Stimulated activated CD8-positive, alpha-beta memory T cell treated with anti-CD3 and anti-CD28 coated beads, Interleukin-15, amount 100 ng/mL, for 4 hours (primary cell): ENCODE data around the gene NECTIN4.

Experiments
- DNase-seq, 2 donors: peaks; one replicate each; pipeline ENCODE4 v3.0.0-alpha.2; 2020; ENCODE audit warnings: low read depth in 2 of 2

NECTIN4 gene

GRCh38 chr1:161111527-161111926 is 22.2 kb upstream of the NECTIN4 start:
- no peak for DNase-seq

- no peak for DNase-seq
These were observed 21.8 kb upstream of the NECTIN4 start for GRCh38 chr1:161111117-161111516.

GRCh38 chr1:161106431-161106830 is 17.1 kb upstream of the NECTIN4 start:
- DNase-seq: no peak

- no peak for DNase-seq
These were observed 11.2 kb upstream of the NECTIN4 start for GRCh38 chr1:161100556-161100955.

DNA sequence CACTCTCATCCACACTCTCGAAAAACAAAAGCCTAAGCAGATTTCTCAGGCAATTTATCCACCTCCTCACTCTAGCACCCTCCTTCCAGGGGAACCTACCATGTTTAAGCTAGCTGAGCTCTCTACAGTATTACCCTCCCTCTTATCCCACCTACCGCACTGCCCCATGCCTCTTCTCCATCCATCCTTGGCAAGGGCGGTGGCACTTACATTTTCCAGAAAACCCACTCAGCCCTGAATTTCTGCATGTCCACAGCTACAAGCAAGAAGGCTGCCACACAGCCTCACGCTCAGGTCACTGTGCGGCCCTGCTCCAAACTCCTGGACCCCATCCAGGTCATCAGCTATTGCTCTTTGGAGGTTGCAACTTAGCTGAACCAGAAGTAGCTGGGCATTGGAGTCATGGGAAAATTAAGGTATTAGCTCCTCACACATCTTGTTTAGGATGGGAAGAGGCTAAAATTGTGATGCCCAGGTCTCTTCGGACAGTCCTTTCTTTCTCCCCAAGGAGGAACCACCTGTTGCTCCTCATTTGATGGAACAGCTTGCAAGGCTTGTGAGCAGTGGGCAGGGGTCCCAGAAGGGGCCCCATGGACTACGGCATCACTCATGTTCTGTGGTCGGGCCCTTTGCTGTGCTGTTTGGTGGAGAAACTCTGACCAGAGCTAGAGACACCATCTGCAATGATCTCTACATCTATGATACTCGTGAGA is 9.9 kb upstream of the NECTIN4 start:
- no peak for DNase-seq

DNA sequence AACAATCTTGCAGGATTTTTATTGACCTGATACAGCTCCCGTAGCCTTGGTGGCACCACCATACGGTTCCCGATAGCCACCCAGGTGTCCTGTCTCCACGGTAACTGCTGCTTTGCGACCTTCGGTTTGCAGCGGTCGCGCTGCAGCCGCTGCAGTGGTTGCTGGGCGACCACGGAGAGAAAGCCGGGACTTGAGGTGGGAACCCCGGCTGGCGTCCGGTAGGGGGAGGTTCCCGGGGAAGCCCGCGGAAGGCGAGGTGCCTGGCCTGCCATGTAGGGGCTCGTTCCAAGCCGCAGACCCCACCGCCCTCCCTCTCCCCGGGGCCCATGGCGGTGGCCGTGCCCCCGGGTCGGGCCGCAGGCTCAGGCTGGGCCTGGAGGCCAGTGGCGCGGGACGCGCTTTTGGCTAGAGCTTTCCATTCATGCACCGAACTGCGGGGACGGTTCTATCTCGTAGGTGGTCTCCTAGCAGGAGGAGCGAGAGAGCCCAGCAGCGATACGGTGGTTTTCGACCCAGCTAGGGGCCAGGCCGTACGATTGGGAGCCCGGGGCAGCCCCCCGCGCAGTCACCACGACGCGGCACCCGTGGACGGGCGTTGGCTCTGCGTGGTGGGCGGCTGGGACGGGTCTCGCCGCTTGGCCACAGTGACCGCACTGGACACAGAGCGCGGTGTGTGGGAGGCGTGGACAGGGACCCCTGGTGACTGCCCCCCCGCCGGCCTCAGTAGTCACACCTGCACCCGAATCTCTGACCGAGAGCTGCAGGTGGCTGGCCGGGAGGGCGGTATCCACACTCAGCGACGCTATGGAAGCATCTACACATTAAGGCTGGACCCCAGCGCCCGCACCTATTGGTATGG is 9.1 kb upstream of the NECTIN4 start, which contains the start of gene KLHDC9:
Gene KLHDC9 (plus strand): TSS at position 152 of the 859 bp plus-strand sequence. CDS start 175 bp downstream, at position 327.
- DNase-seq: peak; percentile 25 to 38

- no peak for DNase-seq
These were observed 7.2 kb upstream of the NECTIN4 start for GRCh38 chr1:161096530-161096929.

DNA sequence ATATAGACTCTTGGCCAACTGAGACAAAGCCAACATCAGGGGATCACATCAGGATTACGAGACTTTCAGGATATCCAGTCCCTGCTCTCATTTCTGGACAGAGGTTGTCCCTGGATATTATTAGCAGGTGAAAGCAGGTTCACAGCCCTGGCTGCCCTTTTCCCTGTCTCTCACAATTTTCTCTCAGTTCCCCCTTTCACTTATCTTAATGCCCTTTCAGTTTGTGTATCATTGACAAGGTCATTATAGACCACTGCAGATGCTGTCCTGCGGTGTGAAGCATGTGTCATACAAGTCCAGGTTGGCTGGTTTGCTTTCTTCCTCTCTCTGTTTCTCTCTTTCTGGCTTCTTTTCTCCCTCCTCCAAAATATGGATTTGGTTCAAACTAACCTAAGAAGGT is 6.7 kb upstream of the NECTIN4 start:
- no peak for DNase-seq

- no peak for DNase-seq
These were observed 5.9 kb upstream of the NECTIN4 start for GRCh38 chr1:161095230-161095629.

DNA sequence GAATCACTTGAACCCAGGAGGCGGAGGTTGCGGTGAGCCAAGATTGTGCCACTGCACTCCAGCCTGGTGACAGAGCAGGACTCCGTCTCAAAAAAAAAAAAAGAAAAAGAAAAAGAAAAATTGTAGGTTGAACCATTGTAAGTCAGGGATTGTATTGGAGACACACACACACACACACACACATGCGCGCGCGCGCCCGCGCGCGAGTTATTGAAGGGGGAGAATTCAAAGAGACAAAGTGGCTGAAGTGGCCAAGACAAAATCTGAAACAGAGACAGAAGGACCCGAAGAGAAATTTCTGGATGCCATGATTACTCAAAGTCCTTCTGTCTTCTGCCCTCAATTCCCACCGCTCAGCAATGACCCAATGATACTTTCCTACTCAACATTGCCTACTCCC is 5.1 kb upstream of the NECTIN4 start:
- DNase-seq: no peak

DNA sequence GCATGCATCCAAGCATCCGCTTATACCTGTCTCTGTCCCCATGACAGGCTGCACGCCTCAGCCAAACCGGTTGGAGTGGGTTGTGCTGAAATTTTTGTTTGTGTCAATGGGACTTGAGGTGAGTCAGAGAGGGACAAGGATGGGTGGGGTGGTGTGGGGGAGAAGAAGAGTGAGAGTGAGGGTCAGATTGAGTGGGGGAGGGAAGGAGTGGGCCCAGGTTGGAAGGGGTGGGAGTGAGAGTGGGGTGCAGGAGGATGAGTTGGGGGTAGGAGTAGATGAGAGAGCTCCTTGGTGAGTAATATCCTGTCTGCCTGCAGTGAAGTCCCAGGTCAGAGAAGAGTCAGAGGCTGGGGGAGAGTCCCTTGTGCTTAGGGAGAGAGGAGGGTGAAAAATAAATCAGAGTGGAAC is 3.3 kb upstream of the NECTIN4 start:
- peak; percentile 31 to 45 for DNase-seq

GRCh38 chr1:161091796-161092507 is 2.6 kb upstream of the NECTIN4 start:
- DNase-seq: no peak

DNA sequence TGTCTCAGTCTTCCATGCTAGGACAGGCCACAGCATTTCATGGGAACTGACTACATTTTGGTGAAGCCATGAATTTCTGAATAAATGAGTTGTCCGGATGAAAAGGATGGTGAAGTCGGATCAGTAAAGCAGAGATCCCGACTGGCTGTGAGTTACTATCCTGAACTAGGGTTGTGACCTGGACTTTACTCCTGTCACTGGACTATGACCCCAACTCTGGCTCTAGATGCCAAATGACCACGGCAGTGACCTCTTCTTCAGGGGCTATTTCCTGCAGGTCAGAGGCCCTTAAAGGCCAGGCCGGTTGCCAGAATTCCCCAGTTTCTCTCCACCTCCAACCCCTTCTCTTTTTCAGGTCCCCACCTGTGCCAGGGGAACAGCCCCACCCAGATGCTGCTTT is 1.7 kb upstream of the NECTIN4 start:
- no peak for DNase-seq

GRCh38 chr1:161090617-161091016 is 1.3 kb upstream of the NECTIN4 start:
- DNase-seq: no peak

DNA sequence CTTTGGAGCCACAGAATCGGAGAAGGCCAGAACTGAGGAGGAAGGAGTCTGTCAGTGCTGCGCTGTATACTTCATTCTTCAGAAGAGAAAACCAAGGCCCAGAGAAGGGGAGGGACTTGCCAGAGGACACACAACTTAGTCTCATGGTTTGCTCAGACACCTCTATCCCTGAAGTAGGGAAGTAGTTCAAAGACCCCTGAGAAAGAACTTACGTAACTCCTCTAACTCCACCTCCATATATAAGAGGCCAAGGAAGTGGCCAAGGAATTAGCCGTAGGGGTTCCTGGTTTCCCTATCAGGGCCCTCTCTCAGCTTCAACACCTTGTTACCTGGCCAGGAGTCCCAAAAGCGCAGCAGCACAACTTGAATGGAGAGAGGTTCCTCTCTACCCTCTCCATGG is 580 bp upstream of the NECTIN4 start:
- DNase-seq: no peak

DNA sequence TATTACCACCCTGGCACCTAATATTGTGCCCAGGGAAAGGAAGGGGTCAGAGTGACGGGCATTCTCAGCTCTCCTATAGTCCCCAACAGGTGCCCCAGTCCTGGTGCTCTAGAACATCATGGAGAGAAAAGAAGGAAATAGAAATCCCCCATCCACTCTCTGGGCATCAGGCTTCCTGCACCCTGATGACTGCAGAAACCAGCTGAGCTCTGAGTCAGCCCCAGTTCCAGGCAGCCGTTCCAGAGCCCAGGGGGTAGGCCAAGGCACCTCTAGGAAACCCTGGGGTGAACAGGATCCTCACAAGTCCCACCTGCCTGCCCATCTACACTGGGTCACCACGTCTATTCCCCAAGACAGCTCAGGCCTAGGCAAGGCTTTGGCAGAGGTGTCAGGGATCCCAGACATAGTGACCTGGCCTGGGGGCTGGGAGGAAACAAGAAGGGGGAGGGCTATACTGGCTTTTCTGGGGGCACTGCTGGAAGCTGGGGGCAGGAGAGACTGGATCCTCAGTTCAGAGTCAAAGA is 709 bp downstream of the NECTIN4 start:
- DNase-seq: no peak

DNA sequence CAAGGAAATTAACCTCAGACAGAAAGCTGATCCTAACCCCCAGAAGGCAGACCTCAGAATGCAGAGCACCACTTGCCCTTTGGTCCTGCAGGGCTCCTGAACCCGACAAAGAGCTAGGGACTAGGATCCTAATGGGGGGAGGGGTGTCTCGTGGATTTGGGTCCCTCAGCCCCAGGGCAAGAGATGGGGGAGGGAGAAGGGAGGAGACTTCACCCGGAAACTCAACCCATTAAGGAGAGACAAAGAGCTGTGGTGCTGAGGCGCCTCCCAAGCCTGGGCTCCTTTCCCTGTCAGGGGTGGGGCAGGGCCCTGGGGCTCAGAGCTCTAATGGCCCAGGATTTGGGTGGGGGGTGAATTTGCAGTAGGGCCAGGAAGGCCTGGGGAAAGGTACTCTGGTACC is 2.9 kb downstream of the NECTIN4 start:
- no peak for DNase-seq

DNA sequence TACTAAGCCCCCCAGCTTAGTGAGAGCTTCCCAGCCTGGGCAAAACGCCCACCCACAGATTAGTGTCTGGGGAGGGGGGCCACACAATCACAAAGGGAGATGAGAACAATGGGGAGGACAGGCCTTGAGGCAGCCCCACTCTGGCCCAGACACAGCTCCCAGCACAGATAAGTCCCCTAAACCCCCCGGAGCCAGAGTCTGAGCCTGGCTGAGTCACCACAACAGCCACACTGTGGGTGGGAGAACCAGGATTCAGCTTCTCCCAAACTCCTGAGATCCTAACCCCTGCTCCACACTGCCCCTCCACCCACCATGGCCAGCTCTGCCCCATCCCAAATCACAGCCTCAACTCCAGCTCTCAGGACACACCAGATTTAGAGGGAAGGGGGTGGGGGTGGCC is 4.2 kb downstream of the NECTIN4 start:
- DNase-seq: no peak

DNA sequence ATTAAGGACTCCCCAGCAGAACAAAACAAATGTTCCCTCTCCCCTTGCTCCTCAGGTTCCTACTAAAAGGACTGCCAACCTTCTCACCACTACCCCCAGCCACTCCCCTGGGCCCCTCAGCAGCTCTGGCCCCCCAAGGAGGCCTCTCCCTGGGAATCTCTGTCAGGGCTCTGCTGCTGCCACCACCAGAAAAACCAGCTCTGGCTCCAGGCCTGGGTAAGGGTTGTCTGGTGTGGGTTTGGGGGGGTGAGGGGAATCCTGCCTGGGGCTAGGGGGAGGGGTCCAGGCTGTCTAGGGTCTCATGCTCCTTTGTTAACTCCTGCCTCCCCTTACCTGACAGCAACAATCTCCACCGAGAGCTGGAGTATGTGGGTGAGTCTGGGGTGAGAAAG is 4.8 kb downstream of the NECTIN4 start:
- DNase-seq: no peak

- no peak for DNase-seq
These were observed 5.4 kb downstream of the NECTIN4 start for GRCh38 chr1:161083748-161084596.
